HG03378 (cell line): ENCODE measurements around the gene SUFU.

Experiments
- ATAC-seq: cut with Tn5 transposase; IDR thresholded peaks from one replicate; pipeline ENCODE4 v1.9.1; 2021; ENCODE audit warnings: mild to moderate bottlenecking, moderate library complexity; ENCODE audit not compliant: unreplicated experiment

Gene SUFU

GRCh38 chr10:102647443-102648268 is 143.9 kb downstream of the SUFU start:
- no peak for ATAC-seq

DNA sequence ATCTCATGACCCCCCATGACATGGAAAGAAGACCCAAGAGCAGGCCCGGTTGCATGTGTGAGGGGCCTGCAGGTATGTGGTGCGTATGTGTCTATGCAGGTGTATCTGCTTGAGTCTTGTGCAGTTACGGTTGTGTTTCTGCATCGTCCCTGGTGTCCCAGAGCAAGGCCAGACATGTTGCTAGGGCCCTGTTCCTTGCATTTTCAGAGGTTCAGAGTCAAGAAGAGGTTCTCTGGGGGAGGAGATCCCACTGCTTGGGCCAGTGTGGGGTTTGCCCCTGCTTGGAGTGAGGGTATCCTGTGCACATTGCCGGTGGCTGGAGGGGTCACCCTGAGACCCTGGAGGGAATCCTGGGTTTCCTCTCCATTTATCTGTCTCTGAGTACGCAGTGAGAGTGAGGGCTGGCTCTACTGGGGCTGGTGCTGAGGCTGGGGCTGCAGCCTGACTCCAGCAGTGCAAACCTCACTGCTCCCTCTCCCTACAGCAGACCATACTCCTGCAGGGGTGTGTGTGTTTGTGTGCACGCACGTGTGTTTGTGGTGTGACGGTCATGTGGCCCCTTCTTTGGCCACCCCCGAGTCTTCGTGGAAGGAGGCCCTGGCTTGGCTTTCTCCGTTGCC is 144.6 kb downstream of the SUFU start:
- no peak for ATAC-seq

- no peak for ATAC-seq
Measured at GRCh38 chr10:102648889-102649796, 145.4 kb downstream of the SUFU start.

- no peak for ATAC-seq
Measured at GRCh38 chr10:102649797-102650654, 146.3 kb downstream of the SUFU start.

- ATAC-seq, result no peak
Measured at GRCh38 chr10:102650655-102651454, 147.1 kb downstream of the SUFU start.

DNA sequence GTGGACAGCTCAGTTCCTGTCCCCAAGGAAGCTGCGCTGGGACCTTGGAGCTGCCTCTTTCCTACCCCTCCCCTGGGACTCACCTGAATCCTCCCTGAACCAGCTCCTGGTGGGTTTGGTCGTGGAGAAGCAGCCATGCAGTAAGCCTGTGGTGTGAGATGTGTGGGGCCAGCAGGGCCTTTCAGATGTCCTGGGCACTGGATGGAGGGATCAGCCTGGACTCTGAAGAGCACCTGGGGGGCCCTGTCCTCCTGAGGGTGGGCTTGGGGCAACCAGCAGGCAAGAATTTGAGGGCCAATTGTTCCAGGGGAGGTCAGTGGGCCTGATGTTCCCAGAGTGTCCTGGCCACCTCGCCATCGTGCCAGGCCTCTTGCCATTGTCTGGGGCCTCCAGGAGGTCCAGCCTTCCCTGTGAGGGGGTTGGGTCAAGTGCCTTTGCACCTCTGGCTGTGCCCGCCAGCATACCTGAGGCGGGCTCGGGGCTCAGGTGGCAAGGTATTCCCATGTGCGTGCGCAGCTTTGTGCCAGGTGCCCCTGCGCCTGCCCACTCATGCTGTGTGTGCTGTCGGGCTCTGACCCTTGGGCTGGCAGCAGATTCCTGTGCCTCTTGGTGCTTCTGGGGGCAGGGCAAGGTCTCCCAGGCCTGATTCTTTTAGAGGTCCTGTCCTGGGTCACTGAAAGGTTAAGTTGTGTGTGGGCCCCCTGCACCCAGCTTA is 147.8 kb downstream of the SUFU start:
- ATAC-seq, result no peak

GRCh38 chr10:102652170-102652916 is 148.6 kb downstream of the SUFU start:
- ATAC-seq, result peak; percentile 45

DNA sequence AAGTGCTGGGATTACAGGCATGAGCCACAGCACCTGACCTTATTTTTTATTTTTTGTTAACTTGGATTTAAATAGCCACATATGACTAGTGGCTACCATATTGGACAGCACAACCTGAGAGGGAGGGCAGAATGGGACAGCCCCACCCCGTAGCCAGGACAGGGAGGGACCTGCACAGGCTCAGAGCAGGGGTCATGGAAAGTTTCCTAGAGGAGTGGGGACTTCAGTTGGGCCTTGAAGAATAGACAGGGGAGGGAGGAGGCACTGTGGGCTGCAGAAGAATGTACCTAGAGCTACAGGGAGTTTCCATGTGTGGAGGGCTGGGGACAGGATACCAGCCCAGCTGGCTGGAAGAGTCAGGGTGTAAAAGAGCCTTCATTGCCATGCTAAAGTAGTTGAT is 149.3 kb downstream of the SUFU start:
- no peak for ATAC-seq

DNA sequence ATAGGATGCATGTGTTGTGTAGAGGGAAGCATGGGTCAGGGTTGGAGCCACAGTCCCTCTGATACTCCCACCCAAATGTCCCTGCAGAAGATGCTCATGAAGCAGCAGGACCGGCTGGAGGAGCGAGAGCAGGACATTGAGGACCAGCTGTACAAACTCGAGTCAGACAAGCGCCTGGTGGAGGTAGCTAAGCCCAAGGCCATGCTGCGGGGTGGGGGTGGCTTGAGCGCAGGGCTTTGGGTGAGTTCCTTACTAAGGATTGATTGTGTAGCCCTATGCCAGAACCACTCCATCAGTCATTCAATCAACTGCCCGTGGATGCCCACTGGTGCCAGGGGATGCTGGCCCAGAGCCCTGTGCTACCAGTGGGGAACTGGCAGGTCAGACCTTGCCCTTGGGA is 150.8 kb downstream of the SUFU start:
- no peak for ATAC-seq

DNA sequence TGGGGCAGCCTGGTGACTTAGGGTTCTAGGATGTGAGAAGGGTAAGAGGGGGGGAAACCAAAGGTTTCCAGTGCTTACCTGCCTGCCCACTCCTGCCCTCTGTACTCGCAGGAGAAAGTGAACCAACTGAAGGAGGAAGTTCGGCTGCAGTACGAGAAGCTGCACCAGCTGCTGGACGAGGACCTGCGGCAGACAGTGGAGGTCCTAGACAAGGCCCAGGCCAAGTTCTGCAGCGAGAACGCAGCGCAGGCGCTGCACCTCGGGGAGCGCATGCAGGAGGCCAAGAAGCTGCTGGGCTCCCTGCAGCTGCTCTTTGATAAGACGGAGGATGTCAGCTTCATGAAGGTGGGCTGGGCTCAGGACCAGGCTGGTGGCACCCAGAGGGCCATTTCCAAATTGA is 151.2 kb downstream of the SUFU start:
- ATAC-seq, result no peak

DNA sequence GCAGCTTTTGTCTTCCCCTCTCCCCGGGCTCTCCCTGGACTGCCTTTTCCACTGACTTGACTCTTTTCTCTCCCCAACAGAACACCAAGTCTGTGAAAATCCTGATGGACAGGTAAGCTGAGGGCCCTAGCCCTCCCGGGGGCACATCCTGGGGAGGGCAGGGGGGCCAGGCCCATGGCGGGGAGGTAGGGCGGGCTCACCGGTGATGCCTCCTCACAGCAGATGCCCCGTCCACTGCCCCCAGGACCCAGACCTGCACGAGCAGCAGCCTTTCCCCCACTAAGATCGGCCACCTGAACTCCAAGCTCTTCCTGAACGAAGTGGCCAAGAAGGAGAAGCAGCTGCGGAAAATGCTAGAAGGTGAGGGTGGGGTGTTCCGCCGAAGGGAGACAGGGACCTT is 152.3 kb downstream of the SUFU start:
- no peak for ATAC-seq

DNA sequence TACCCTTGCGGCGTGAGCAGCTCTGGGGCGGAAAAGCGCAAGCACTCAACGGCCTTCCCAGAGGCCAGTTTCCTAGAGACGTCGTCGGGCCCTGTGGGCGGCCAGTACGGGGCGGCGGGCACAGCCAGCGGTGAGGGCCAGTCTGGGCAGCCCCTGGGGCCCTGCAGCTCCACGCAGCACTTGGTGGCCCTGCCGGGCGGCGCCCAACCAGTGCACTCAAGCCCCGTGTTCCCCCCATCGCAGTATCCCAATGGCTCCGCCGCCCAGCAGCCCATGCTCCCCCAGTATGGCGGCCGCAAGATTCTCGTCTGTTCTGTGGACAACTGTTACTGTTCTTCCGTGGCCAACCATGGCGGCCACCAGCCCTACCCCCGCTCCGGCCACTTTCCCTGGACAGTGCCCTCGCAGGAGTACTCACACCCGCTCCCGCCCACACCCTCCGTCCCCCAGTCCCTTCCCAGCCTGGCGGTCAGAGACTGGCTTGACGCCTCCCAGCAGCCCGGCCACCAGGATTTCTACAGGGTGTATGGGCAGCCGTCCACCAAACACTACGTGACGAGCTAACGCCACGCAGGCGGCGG is 153.1 kb downstream of the SUFU start:
- no peak for ATAC-seq

DNA sequence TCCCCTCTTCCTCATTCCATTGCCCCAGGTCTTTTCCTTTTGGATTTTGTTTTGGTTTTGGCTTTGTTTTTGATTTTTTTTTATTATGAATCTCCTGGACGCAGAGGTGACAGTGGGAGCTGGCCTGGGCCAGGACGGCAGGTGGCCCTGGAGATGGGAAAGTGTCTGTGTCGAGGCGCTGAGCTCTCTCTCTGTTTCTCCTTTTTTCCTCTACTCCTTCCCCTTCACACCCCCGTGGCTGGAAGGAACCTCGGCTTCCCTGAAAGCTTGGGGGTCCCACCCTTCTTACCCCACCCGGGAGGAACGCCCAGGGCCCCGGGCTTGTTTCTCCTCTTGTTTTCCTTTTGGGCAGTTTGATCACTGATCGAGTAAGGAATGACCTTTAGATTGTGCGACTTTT is 153.7 kb downstream of the SUFU start:
- no peak for ATAC-seq

DNA sequence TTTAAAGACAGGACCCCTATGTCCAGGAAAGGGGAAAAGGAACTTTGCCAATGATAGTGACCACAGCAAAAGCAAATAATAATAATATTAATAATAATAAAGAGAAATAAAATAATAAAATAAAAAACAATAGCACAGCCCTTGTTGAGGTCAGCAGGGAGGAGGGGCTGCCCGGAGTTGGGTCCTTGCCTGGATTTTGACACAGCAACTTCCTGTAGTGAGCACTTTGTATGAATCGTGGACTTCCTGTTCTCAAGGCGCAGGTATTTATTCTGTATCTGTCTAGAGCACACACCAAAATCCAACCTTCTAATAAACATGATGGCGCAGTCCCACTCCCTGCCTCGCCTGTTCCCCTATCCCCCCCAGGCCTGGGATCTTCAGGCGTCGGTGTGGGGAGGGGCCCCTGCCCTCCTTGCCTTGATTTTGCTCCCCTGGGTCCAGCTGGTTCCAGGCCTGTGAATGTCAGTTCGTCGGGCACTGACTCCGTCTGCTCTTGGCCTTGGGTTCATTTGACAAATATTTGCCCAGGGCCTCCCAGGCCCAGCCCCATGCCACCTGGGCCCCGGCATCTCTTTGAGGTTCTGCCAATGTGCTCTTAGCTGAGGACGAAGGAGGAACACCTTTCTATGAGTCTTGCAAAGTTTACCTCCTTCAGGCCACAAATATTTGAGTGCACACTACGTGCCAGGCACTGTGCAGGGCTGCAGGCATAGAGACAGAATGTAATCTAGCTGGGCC is 154.4 kb downstream of the SUFU start:
- ATAC-seq, result no peak

DNA sequence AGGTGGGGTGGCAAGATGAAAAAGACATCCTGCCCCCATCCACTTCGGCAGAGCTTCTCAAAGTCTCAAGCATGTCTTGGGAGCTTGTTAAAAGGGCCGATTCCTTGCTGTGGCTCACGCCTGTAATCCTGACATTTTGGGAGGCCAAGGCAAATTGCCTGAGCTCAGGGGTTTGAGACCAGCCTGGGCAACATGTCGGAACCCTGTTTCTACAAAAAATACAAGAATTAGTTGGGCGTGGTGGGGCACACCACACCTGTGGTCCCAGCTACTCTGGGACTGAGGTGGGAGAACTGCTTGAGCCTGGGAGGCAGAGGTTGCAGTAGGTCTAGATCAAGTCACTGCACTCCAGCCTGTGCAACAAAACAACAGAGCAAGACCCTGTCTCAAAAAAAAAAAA is 155.0 kb downstream of the SUFU start:
- ATAC-seq, result no peak

- ATAC-seq, result peak; percentile 52
Measured at GRCh38 chr10:102660888-102661657, 157.3 kb downstream of the SUFU start.

DNA sequence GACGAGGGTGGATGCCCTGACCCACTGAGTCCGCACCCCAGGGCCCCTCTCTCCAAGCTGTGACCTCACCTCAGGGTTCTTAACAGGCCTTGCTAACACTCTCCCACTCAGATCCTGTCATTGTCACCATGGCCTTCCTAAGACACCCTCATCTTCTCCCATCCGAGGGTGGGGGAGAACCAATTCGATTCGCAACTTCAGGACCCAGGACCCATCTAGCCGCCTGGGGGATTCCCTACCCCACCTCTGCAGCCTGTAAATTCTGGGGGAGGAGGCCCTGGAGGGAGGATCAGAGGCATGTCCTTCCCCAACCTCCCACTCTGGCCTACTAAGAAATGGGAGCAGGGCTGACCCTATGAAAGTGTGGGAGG is 157.9 kb downstream of the SUFU start:
- no peak for ATAC-seq
